GM12878 (cell line): ENCODE data around the gene IGSF6.

ENCODE experiments used
- BHLHE40 ChIP-seq, 2 experiments: fragments of 450-650 bp in 1 of 2; IDR thresholded peaks; 2 replicates each; pipeline ENCODE4 v1.6.1; 2011 to 2017; ENCODE audit warnings: low read depth in 2 of 2, borderline replicate concordance in 1 of 2, improper control_type of control experiment in 1 of 2, low read length in 1 of 2, mild to moderate bottlenecking in 1 of 2
- CBX5 ChIP-seq: sonication (generic); IDR thresholded peaks from 2 replicates; pipeline ENCODE4 v1.6.1; 2016; ENCODE audit warnings: low read depth, moderate library complexity, mild to moderate bottlenecking, inconsistent platforms
- EZH2 ChIP-seq: IDR thresholded peaks from 2 replicates; pipeline ENCODE4 v1.6.1; 2012; ENCODE audit warnings: low read depth, mild to moderate bottlenecking, control low read depth, inconsistent platforms, low read length, borderline replicate concordance; ENCODE audit not compliant: control insufficient read depth
- POLR2AphosphoS2 ChIP-seq: IDR thresholded peaks from 2 replicates; pipeline ENCODE4 v1.6.1; 2011; ENCODE audit warnings: low read depth, mild to moderate bottlenecking, low read length, improper control_type of control experiment, moderate library complexity
- RAD51 ChIP-seq: fragments of 450-650 bp; IDR thresholded peaks from 2 replicates; pipeline ENCODE4 v1.6.1; 2016; ENCODE audit warnings: moderate library complexity, mild to moderate bottlenecking, inconsistent platforms
- REST ChIP-seq: IDR thresholded peaks from 2 replicates; pipeline ENCODE4 v1.6.1; 2012; ENCODE audit warnings: mild to moderate bottlenecking, low read depth, low read length
- RFX5 ChIP-seq: IDR thresholded peaks from 2 replicates; pipeline ENCODE4 v1.6.1; 2011; ENCODE audit warnings: low read depth, low read length, improper control_type of control experiment
- USF2 ChIP-seq: IDR thresholded peaks from 2 replicates; pipeline ENCODE4 v1.6.1; 2011; ENCODE audit warnings: low read depth, low read length, improper control_type of control experiment, borderline replicate concordance
- ZNF24 ChIP-seq: fragments of 450-650 bp; IDR thresholded peaks from 2 replicates; pipeline ENCODE4 v1.6.1; 2017; ENCODE audit warnings: antibody characterized with exemption, mild to moderate bottlenecking
- ZNF274 ChIP-seq: IDR thresholded peaks from one replicate; pipeline ENCODE4 v1.8.0; 2011; ENCODE audit not compliant: insufficient read length, insufficient read depth
- TF ChIP-seq, protein P1 (sequence below): IDR thresholded peaks from 2 replicates; pipeline ENCODE4 v1.6.1; 2012; ENCODE audit warnings: low read depth, low read length, improper control_type of control experiment
- TF ChIP-seq, protein P2 (sequence below): IDR thresholded peaks from 2 replicates; pipeline ENCODE4 v1.6.1; 2012; ENCODE audit warnings: low read depth, low read length, improper control_type of control experiment
- TF ChIP-seq, protein P3 (sequence below), 3 experiments: IDR thresholded peaks in 2 of 3; conservative IDR thresholded peaks in 1 of 3; 2 replicates each; pipeline ENCODE4 v1.5.1; 2011; ENCODE audit warnings: low read depth in 3 of 3, low read length in 3 of 3, mild to moderate bottlenecking in 3 of 3, control low read depth in 2 of 3, moderate library complexity in 2 of 3, inconsistent platforms in 1 of 3, mixed read lengths in 1 of 3; ENCODE audit not compliant: control insufficient read depth in 2 of 3, insufficient read depth in 1 of 3; ENCODE audit errors: extremely low read depth in 1 of 3

DNA sequence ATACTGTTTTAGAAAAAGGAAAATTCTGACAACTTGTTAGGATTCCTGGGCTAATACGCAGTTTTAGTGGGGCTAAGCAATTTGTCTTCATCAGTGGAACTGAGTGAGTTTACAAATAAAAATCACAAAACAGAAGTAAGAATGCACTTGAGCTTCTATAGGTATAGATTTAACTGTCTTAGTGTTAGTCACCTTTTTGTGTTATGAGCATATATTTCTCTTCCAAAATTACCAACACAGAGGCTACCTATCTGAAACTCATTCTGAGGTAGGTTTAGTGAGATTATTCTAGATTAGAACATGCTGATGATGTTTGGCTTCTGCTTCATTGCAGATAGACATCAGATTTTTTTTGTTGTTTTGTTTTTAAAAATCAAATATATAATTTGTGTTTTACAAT lies 29.9 kb downstream of the IGSF6 start:
- no peak for TF ChIP-seq RFX5
- no peak for TF ChIP-seq RAD51
- no peak for TF ChIP-seq REST
- TF ChIP-seq CBX5, result no peak
- TF ChIP-seq, protein P1, sequence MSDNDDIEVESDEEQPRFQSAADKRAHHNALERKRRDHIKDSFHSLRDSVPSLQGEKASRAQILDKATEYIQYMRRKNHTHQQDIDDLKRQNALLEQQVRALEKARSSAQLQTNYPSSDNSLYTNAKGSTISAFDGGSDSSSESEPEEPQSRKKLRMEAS, result no peak
- no peak for TF ChIP-seq EZH2
- TF ChIP-seq ZNF24, result no peak
- TF ChIP-seq, protein P2, sequence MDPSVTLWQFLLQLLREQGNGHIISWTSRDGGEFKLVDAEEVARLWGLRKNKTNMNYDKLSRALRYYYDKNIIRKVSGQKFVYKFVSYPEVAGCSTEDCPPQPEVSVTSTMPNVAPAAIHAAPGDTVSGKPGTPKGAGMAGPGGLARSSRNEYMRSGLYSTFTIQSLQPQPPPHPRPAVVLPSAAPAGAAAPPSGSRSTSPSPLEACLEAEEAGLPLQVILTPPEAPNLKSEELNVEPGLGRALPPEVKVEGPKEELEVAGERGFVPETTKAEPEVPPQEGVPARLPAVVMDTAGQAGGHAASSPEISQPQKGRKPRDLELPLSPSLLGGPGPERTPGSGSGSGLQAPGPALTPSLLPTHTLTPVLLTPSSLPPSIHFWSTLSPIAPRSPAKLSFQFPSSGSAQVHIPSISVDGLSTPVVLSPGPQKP, result no peak
- TF ChIP-seq, protein P3, sequence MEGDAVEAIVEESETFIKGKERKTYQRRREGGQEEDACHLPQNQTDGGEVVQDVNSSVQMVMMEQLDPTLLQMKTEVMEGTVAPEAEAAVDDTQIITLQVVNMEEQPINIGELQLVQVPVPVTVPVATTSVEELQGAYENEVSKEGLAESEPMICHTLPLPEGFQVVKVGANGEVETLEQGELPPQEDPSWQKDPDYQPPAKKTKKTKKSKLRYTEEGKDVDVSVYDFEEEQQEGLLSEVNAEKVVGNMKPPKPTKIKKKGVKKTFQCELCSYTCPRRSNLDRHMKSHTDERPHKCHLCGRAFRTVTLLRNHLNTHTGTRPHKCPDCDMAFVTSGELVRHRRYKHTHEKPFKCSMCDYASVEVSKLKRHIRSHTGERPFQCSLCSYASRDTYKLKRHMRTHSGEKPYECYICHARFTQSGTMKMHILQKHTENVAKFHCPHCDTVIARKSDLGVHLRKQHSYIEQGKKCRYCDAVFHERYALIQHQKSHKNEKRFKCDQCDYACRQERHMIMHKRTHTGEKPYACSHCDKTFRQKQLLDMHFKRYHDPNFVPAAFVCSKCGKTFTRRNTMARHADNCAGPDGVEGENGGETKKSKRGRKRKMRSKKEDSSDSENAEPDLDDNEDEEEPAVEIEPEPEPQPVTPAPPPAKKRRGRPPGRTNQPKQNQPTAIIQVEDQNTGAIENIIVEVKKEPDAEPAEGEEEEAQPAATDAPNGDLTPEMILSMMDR (IDR thresholded peaks at IDR 0.05 in 2 of 3, conservative IDR thresholded peaks at IDR 0.05 in 1 of 3; ENCODE audit: control insufficient read depth in 2 of 3, extremely low read depth in 1 of 3, insufficient read depth in 1 of 3, low read depth in 3 of 3, low read length in 3 of 3), result no peak
- no peak for TF ChIP-seq POLR2AphosphoS2
- TF ChIP-seq ZNF274, result no peak
- TF ChIP-seq BHLHE40 (IDR thresholded peaks at IDR 0.05; ENCODE audit: borderline replicate concordance in 1 of 2, low read depth in 2 of 2, low read length in 1 of 2), result no peak
- no peak for TF ChIP-seq USF2
